Stimulated activated CD8-positive, alpha-beta memory T cell treated with anti-CD3 and anti-CD28 coated beads, Interleukin-15, amount 100 ng/mL, for 4 hours (primary cell): ENCODE results near the gene PRTN3.

Experiments
- DNase-seq, 2 donors: peaks; one replicate each; pipeline ENCODE4 v3.0.0-alpha.2; 2020; ENCODE audit warnings: low read depth in 2 of 2

PRTN3 gene

GRCh38 chr19:840519-841206 is at the start of gene PRTN3:
Gene PRTN3, plus strand, starts transcription at chr19:840999. Its CDS starts 10 bp downstream, at chr19:841009.
- no peak for DNase-seq

- no peak for DNase-seq
These were observed 49.7 kb upstream of the PRTN3 start for GRCh38 chr19:791007-791566.

- DNase-seq, result no peak
These were observed 49.1 kb upstream of the PRTN3 start for GRCh38 chr19:791567-792305.

GRCh38 chr19:792306-792885 is 48.4 kb upstream of the PRTN3 start:
- no peak for DNase-seq

GRCh38 chr19:793806-794205 is 47.0 kb upstream of the PRTN3 start:
- DNase-seq, result no peak

- no peak for DNase-seq
These were observed 45.7 kb upstream of the PRTN3 start for GRCh38 chr19:795073-795611.

- DNase-seq, result no peak
These were observed 44.9 kb upstream of the PRTN3 start for GRCh38 chr19:795691-796581.

- DNase-seq, result peak; percentile 99 to 100
These were observed 43.9 kb upstream of the PRTN3 start, which contains the start of gene PTBP1 for GRCh38 chr19:796692-797527. Gene PTBP1, plus strand, starts transcription at chr19:797452. Its CDS starts 46 bp downstream, at chr19:797498.

GRCh38 chr19:797528-798414 is 43.0 kb upstream of the PRTN3 start:
- DNase-seq, result peak; percentile 67 to 77

GRCh38 chr19:798415-799075 is 42.3 kb upstream of the PRTN3 start:
- DNase-seq, result no peak

GRCh38 chr19:799076-799881 is 41.5 kb upstream of the PRTN3 start:
- DNase-seq, result no peak

- DNase-seq, result no peak
These were observed 40.3 kb upstream of the PRTN3 start for GRCh38 chr19:800360-801029.

GRCh38 chr19:801030-801860 is 39.6 kb upstream of the PRTN3 start:
- no peak for DNase-seq

GRCh38 chr19:801861-802497 is 38.8 kb upstream of the PRTN3 start:
- DNase-seq, result no peak

GRCh38 chr19:802498-803098 is 38.2 kb upstream of the PRTN3 start:
- DNase-seq, result no peak
